Amygdala (tissue), 56 donors: Measurements from ENCODE around the gene PAX6.
A peak's percentile ranks its signal among the peaks of the same experiment; 100 is the strongest.

Experiments used
- DNase-seq, 56 donors: peaks; one replicate each; lab custom pipeline; 2025; lab: John Stamatoyannopoulos, UW

The PAX6 gene

DNA sequence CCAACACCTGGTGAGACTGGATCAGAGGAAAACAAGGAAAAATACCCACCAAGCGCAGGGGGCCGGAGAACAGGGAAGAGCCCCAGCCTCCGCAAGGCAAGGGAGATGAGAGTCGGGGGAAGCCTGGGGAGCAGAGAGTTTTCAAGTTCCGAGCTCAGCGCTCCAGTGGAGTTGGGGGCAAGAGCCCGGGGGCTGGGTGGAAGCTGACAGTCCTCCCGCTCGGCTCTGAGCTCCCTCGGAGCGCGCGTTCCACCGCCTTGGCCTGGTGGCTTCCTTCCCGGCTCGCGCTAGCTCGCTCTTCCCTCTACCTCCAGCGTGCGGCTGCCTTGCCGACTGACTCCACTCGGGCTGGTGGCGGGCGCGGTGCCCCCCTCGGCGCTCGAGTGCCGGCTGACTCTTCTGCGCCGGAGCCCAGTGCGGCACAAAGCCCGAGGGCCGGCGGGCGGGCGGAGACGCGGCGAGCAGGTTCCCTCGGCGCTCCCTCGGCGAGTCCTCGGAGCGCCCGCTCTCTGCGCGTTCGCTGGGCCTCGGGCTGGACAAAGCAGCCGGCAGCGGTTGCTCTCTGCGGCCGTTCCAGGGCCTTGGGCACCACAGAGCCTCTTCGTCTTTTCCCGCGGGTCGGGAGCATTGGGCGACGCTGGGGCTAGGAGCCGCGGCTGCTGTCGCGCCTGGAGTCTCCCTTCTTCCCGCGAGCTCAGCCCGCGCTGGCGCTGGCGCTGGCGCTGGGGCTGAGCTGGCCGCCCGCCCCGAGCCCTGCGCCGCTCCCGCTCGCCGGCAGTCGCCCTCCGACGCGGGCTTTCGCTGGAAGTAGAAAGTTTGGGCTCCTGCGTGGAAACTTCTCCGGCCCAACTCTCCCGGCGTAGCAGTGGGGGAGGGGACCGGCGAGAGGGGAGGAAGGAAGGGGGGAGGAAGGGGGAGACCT lies 1.0 kb downstream of the PAX6 start:
- DNase-seq, result no peak

DNA sequence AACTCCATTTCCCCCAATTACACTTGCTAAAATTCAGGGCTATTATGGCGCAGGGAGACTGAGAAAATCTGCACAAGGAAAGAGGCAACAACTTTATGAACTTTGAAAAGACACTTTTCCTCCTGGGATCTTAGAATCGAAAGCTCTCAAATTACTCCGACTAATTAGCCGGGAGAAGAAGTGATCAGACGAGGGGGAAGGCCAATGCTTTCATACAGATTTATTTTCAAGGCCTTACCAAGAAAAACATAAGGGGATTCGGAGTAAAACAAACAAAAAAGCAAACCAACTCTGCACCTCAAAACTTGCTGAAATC lies 1.6 kb downstream of the PAX6 start:
- DNase-seq, result no peak

DNA sequence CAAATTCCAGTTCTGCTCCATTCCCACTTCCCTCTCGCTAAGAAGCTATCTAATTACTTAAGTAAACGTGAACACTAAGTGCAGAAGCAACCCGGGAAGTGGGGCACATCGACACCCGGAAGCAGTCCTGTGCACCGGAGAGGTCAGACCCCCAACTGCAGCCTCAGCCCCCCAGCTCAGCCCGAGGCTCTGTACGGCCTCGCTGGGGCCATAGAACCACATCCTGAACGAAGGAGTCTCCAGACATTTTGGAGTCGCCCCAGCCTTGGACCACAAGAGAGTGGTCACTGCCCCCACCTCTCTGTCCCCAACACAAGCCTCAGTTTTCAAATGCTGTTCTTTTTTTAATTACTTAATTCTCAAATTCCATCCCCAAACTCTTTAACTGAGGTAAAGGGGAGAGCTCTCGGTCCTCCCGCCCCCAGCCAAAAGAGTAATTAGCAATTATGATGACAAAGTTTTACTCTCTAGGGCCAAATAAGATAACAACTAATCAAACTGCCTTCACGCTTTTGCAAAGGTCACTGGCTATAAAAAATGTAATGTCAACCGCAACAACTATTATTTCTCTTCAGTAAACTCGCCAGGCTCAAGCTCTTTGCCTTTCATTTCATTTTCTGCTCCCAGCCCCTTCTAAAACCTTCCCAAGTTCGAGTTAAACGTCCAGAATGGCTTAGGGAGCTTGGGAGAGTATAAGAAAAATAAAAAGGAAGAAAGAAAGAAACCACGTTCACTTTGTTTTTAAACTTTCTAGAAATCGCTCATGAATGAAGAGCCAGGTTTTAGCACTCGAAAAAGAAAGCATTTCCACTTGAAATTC lies 2.2 kb downstream of the PAX6 start:
- DNase-seq, result no peak

DNA sequence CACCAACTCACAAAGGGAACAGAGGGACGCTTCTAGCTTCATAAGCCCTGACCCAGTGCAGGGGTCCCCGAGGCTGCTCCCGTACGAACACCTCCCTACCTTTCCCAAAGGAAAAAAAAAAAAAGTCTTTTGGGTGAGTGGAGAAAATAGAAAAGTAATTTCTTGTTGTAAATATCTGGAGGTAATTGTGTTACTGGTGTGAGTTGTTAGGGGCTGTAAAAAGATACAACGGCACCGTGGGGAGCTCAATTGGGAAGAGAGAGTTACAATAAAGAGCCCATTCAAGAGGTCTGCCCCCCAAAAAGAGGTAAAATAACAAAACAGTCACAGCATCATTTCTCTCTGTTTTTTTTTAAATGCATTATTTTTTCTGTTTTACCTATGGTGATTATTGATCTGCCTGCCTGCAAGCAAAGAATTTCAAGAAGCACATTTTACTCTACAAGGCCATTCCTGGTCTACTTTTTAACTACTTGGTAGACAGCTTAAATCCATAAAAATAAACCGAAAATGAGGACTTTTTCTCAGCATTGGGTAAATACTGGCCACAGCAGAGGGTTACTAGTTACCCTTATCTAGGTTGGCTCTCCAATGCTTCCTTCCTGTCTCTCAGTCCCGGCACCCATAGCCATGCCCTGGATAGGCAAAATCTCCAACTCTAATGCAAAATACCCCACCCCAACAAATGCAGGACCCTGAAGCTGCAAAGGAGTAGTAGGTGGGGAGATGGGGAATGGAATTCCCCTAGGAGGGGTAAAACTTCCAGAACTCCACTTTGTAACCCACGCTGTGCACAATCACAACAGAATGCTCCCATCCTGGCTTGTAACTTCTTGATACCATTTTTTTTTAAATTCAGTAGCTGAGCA lies 3.1 kb downstream of the PAX6 start:
- DNase-seq, result no peak

DNA sequence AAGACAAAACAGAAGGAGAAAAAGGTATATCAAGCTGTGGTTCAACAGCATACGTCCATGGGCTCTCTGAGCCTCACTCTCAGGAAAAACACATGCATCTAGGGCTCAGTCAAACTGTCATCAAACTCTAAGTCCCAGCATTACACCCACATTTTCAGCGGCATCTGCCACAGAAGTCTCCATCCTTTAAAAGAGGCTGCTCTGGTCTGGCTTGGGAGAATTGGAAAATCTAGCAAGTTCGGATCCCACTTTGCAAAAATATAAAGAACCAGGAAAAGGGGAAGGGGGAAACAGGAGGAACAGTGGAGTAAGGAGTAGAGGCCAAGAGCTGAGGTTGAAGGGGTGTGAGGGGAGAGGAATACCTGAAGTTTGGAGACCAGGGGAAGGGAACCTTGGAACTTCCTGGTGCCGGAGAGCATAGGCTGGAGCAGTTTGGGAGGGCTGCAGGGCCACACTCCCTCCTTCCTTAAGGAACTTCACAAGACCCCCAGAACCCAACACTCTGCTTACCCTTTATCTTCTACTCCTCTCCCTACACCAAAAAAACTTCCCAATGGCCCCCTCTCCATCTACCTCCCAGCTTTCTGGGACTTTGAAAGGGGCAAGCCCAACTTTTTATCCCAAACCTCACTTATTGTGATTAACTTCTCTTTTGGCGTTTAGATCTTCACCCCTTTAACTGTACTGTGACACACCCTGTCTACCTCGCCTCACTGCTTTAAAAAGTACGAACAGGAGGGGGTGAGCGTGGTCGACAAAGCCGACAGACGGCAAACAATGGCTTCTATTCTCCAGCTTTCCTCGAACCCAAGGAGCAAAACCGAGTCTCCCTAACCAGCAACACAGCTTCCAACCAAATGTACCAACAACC lies 4.0 kb downstream of the PAX6 start:
- no peak for DNase-seq

DNA sequence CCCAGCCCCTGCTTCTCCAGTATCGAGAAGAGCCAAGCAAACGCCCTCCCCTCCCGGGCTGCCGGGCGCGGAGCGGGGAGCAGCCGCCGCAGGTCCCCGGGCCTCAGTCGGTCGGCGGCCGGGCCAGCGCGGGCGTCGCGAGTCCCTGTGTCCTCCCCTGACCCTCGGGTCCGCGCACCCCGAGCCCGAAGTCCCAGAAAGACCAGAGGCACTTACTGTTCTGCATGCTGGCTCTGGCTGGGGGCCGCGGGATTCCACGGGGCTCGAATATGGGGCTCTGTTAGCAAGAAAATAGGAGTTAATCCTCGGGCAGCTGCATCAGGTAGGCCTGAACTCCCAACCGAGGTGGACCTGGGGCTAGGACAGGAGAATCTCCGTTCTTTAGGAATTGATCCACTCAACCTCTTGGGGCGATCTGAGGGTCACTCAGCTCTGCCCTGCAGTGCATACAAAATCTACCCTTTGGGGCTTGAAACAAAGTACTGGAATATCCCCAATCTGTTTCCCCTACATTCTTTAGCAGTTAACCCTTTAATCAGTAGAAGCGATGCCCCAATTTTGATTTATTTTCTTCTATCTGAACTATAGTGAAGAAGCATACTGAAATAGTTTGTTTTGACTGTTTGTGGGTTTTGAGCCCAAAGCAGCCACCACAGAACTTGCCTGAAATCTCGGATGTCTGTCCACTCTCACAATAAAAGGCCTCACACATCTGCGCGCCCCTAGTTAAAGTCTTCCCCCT lies 4.8 kb downstream of the PAX6 start:
- no peak for DNase-seq

DNA sequence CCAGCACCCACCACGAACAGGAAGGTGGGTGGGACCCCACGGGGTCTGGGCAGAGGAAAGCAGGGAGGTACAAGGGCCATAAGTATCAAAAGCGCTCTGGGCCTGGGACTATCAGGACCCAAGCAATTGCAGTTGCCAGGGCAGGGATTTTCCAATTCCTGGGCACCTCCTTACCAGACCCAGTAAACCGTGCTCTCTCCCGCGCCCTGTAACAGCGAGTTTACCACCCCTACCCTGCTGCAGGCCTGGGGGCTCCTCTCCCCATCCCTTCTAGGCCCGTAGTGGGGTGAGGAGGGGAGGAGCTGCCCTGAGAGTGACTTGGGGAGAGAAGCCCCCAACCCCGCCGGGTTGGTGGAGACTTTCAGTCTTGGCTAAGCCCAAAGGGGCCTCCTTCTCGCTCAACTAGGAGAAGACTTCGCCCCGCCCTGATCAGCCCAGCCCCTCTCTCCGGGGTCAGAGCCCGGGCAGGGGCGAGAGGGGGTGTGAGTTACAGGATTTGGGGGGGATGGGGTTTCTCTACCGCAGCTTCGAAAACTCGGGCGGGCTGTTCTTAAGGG lies 5.4 kb downstream of the PAX6 start:
- DNase-seq, result no peak

DNA sequence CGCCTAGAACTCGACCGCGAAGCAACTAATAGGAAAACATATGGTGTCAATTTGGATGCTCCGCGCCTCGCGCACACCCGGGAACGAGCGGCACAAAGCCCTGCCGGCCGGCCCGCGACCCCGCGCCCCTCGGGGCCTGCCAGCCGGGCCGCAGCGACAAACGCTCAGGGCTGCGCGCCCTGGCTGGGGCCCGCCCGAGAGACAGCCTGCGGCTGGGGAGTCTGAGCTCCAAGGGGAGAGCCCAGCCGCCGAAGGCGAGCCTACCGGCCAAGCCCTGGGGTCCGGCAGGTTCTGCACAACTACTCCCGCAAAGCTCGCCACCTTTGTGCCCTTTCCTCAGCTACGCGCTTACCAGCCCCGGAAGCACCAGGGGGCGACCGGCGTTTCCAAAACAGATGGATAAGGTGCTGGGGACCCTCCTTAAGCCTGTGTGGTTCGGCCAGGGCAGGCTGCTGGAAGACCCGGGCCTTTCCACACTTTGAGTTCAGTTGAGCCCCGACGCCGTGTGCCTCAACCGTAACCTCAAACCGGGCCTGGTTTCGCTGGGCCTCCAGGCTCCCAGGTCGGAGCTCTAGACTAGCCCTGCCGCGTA lies 6.0 kb downstream of the PAX6 start:
- DNase-seq, result no peak

DNA sequence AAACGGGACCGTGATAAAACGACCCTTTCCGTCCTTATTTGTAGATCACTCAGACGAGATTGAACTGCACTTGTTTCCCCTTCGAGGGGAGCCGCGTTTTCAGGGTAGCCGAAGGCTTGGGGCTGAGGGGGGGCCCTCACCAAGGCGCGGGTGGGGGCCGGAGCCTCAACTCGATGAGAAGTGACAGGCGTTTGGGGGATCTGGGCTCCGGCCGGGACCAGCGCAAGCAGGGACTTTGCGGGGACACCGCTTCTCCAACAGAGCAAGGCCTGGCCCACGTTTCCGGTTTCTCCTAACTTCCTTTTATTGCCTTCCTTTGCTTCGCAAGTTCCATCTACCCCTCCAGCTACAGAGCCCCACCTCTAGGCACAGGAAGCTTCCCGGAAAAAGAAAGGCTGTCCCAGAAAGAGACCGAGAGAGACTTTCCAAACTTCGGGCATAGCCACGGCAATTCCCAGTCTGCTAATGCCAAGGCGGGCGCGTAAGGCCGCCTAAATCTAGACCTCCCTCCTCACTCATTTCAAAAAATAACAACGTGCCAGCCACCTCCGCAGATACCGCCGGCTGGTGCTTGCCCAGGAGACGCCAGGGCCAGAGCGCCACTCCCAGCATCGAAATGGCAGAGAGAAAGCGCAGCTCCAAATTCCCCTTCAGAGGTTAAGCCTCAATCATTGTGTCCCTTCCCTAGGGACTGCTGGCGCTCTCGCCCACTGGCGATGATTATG lies 6.6 kb downstream of the PAX6 start:
- DNase-seq, result peak in 1 of 56 donors; percentile 46

DNA sequence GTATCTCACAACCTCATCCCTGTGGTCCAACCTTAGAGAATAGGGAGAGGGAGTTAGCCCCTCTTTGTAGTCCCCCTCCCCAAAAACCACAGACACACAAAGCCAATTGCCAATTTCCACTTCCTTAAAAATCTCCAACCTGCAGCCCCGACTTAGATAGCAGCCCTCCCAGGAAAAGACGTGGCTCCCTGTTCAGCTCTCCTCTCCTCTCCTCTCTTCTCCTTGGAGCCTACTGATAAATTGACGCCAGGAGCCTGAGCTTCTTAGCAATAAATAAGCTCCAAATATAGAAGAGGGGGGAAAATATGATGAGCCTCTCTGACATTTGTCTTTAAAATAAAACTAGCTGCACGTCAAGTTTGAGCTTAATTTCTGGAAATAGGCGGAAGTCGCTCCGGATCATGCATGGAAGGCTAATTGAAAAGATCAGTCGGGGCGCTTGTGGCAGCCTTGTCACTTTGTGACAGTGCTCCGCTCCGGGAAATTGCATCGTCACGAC lies 7.3 kb downstream of the PAX6 start:
- DNase-seq, result no peak

DNA sequence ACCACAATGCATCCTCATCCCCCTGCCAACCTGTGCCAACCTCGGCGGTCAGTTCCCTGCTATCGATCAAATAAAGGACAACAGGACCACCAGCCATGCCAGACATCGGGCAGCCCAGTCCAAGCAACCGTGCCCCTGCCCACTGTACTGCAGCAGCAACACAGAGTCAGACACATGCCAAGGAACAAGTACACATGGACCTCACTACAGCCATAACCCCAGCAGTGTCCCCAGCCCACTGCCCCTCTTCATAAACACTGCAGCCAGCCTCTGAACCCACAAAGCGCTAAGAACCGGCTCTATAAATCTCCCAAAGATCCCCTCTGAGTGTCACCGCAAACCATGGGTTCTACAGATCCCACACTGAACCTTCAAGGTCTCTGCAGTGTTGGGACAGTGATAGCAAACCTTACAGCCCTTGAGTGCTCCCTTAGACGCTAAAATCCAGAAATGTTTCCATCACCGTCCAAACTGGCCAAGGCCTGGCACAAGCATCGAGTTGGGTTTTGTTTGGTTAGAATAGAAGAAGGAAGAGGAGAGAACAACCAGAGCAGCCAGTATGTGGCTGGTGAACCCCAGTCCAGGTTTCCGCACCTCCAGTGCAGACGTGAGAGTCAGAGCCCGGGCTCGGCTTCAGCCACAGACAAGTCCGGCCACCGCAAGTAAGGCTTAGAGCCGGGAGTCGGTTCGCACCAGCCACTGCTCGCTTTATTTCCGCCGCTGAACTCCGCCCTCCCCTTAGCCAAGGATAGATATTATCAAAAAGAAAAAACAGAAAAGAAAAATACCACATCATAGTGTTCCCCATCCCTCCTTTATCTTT lies 7.9 kb downstream of the PAX6 start:
- no peak for DNase-seq

DNA sequence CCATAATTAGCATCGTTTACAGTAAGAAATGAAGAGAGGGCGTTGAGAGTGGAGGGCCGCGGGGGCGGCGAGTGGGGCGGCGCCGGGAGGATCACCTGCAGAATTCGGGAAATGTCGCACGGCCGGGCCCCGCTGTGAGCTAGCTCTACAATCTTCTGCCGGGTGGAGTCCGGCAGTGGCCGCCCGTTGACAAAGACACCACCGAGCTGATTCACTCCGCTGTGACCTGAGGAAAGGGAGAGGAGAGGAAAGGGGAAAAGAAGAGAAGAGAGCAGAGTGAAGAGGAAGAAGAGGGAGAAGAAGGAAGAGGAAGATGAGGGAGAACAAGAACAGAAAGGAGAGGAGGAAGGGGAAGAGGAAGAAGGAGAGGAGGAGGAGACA lies 8.5 kb downstream of the PAX6 start:
- DNase-seq, result no peak

DNA sequence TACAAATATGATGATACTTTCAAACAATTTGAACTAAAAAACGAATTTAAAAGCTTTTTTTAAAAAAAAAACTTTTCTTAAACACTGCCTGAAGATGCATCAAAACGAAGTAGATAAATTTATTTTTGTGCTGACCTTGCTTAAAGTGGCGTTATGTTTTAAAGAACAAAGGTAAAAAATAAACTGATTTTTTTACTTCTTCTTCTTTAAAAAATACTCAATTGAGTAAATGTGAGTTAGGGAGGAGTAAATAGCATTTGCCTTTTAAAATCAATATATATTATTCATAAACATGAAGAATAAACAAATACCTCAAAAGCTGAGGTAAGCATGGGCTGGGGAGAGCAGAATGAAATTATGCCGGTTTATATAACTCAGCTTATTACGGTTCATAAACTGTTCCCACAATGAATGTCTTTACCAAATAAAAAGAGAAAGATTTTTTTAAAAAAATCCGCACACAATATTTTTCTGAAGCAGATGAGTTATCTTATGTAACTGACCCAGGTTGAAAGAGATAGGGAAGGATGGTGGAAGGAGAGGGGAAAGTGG lies 9.0 kb downstream of the PAX6 start:
- DNase-seq, result no peak

DNA sequence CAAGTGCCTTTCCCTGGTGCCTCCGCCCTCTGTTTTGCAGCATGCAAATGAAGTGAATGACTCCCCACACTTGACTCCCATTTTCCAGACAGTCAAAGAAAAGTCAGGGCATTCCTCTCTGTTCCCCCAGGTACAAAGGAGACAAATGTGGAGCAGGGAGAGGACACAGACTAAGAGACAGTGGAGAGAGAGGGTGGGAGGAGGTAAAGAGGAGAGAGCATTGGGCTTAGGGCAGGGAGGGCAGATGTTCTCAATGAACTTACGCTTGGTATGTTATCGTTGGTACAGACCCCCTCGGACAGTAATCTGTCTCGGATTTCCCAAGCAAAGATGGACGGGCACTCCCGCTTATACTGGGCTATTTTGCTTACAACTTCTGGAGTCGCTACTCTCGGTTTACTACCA lies 9.8 kb downstream of the PAX6 start:
- DNase-seq, result no peak

DNA sequence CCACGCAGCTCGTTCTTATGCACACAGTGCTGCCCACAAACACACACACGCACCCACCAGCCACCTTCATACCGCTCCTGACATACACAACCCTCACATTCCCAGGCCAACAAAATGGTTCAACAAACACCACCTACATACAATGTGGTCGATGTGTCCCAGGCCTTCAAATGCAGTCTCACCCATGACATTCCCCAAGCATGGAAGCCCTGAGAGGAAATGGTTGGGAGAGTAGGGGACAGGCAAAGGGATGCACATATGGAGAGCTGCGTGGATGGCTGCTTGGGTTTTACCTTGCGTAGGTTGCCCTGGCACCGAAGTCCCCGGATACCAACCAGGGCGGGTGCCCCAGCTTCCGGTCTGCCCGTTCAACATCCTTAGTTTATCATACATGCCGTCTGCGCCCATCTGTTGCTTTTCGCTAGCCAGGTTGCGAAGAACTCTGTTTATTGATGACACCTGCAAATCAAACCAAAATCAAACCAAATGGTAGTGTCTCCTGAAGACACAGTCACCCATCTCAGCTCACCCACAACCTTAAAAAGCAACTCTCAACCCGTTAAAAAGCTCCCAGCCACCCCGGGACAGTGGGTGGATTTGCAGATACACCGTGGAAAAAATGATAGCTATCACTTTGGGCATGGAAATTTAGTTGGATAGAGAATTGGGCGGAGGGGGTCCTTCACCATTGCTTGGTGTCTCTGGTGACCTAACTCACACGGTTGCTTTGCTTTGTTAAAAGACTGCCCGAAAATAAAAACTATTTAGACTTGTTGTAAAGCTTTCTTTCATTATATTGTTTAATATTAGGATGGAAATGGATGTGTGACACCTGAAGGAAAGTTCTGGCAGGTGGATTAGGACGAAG lies 10.5 kb downstream of the PAX6 start:
- DNase-seq, result no peak
